ENCODE results near the gene CHDH.

- no peak for TF ChIP-seq KLF10 (tag by site-specific recombination; IDR thresholded peaks at IDR 0.05)
- TF ChIP-seq ZNF830 (tag by site-specific recombination; IDR thresholded peaks at IDR 0.05; ENCODE audit: low read depth): no peak
- TF ChIP-seq REST (tag by site-specific recombination; IDR thresholded peaks at IDR 0.05): no peak
- no peak for TF ChIP-seq ZNF560 (tag by site-specific recombination; IDR thresholded peaks at IDR 0.05; ENCODE audit: borderline replicate concordance)
- no peak for TF ChIP-seq PBX3 (CRISPR knock-in tag; IDR thresholded peaks at IDR 0.05)
- TF ChIP-seq MYNN (tag by site-specific recombination; IDR thresholded peaks at IDR 0.05; ENCODE audit: borderline replicate concordance): no peak
- TF ChIP-seq SP2 (tag by site-specific recombination; IDR thresholded peaks at IDR 0.05): no peak
- TF ChIP-seq CTCF (tag by site-specific recombination; IDR thresholded peaks at IDR 0.05): no peak
- no peak for TF ChIP-seq ZNF677 (tag by site-specific recombination; IDR thresholded peaks at IDR 0.05)
- TF ChIP-seq ZNF404 (tag by site-specific recombination; IDR thresholded peaks at IDR 0.05): no peak
- no peak for TF ChIP-seq ZNF148 (tag by site-specific recombination; IDR thresholded peaks at IDR 0.05; ENCODE audit: borderline replicate concordance)
- no peak for TF ChIP-seq ZNF571 (tag by site-specific recombination; IDR thresholded peaks at IDR 0.05)
These were observed 54.9 kb downstream of the CHDH start for GRCh38 chr3:53791317-53791716.

Measured in HEK293 (cell line).